NCI-H1092 (cell line): ENCODE measurements around the gene SLC2A10.
"Not testable (repeated sequence)": the region's sequence is repeated elsewhere in the genome, so short reads cannot be mapped to it uniquely, and the experiment has no call there.

Experiments
- DNase-seq: peaks from one replicate; lab custom pipeline; 2025; lab: John Stamatoyannopoulos, UW

The SLC2A10 gene

GRCh38 chr20:46709459-46710152 lies at the start of gene SLC2A10:
TSS of gene SLC2A10 (plus strand) at chr20:46709649. CDS start at chr20:46709737, 88 bp downstream.
- no peak for DNase-seq

GRCh38 chr20:46660487-46660886 lies 49.0 kb upstream of the SLC2A10 start:
- DNase-seq = no peak

GRCh38 chr20:46661659-46662058 lies 47.8 kb upstream of the SLC2A10 start:
- DNase-seq = no peak

GRCh38 chr20:46663531-46663930 lies 45.9 kb upstream of the SLC2A10 start:
- DNase-seq = no peak

- DNase-seq = no peak
Observed at GRCh38 chr20:46665602-46666001, 43.8 kb upstream of the SLC2A10 start.

GRCh38 chr20:46666306-46666705 lies 43.1 kb upstream of the SLC2A10 start:
- DNase-seq = no peak

- DNase-seq = no peak
Observed at GRCh38 chr20:46666818-46667515, 42.5 kb upstream of the SLC2A10 start.

GRCh38 chr20:46670228-46670584 lies 39.2 kb upstream of the SLC2A10 start:
- no peak for DNase-seq

- no peak for DNase-seq
Observed at GRCh38 chr20:46670585-46671584, 38.6 kb upstream of the SLC2A10 start.

- DNase-seq = no peak
Observed at GRCh38 chr20:46671866-46672542, 37.4 kb upstream of the SLC2A10 start.

- DNase-seq = no peak
Observed at GRCh38 chr20:46672543-46673148, 36.8 kb upstream of the SLC2A10 start.

- no peak for DNase-seq
Observed at GRCh38 chr20:46673394-46674252, 35.8 kb upstream of the SLC2A10 start.

GRCh38 chr20:46674253-46675083 lies 35.0 kb upstream of the SLC2A10 start:
- DNase-seq = no peak

- not testable (repeated sequence) for DNase-seq
Observed at GRCh38 chr20:46676649-46677316, 32.7 kb upstream of the SLC2A10 start.

- no peak for DNase-seq
Observed at GRCh38 chr20:46677608-46678007, 31.8 kb upstream of the SLC2A10 start.

GRCh38 chr20:46678516-46678915 lies 30.9 kb upstream of the SLC2A10 start:
- DNase-seq = no peak

- no peak for DNase-seq
Observed at GRCh38 chr20:46680684-46681031, 28.8 kb upstream of the SLC2A10 start.

- DNase-seq = peak; percentile 66
Observed at GRCh38 chr20:46681032-46681854, 28.2 kb upstream of the SLC2A10 start.
